HepG2 (cell line): ENCODE results near the gene CNKSR3. TPM values are rescaled to one million over a fixed set of nuclear protein-coding genes. Genes with fewer than 3 reads are reported as not detected.

Experiments used
- ATF3 ChIP-seq: sonication (generic); formaldehyde crosslinking; IDR thresholded peaks from 2 replicates; pipeline ENCODE4 v1.4.0; 2020; ENCODE audit warnings: missing genetic modification reagents
- ATF7 ChIP-seq, 2 experiments: fragments of 450-650 bp in 1 of 2; sonication (generic) in 1 of 2; formaldehyde crosslinking in 1 of 2; IDR thresholded peaks; 2 replicates each; pipeline versions ENCODE4 v1.4.0 to v1.6.1; 2016 to 2020; ENCODE audit warnings: antibody characterized with exemption in 1 of 2, mild to moderate bottlenecking in 1 of 2, missing genetic modification reagents in 1 of 2
- CBX5 ChIP-seq: sonication (generic); formaldehyde crosslinking; IDR thresholded peaks from 2 replicates; pipeline ENCODE4 v1.4.0; 2020; ENCODE audit warnings: missing genetic modification reagents, borderline replicate concordance
- ETV6 ChIP-seq: sonication (generic); formaldehyde crosslinking; conservative IDR thresholded peaks from 2 replicates; pipeline ENCODE4 v1.4.0; 2020; ENCODE audit warnings: missing genetic modification reagents
- KLF12 ChIP-seq: sonication (generic); formaldehyde crosslinking; IDR thresholded peaks from 2 replicates; pipeline ENCODE4 v1.4.0; 2020; ENCODE audit warnings: missing genetic modification reagents, borderline replicate concordance
- LRRFIP1 ChIP-seq: sonication (generic); formaldehyde crosslinking; conservative IDR thresholded peaks from 2 replicates; pipeline ENCODE4 v1.4.0; 2020; ENCODE audit warnings: missing genetic modification reagents
- MIER3 ChIP-seq: IDR thresholded peaks from 2 replicates; pipeline ENCODE4 v1.6.1; 2016; ENCODE audit warnings: missing compliant biosample characterization, borderline replicate concordance
- MIXL1 ChIP-seq: IDR thresholded peaks from 2 replicates; pipeline ENCODE4 v1.6.1; 2016
- MXI1 ChIP-seq: IDR thresholded peaks from 3 replicates; pipeline ENCODE4 v1.6.1; 2012; ENCODE audit warnings: low read depth, low read length, inconsistent platforms, borderline replicate concordance
- PHF21A ChIP-seq: sonication (generic); formaldehyde crosslinking; IDR thresholded peaks from 2 replicates; pipeline ENCODE4 v1.5.0; 2020; ENCODE audit warnings: mild to moderate bottlenecking, missing genetic modification reagents
- PLRG1 ChIP-seq: fragments of 450-650 bp; conservative IDR thresholded peaks from 2 replicates; pipeline ENCODE4 v1.6.1; 2016
- SCMH1 ChIP-seq: sonication (generic); formaldehyde crosslinking; IDR thresholded peaks from 2 replicates; pipeline ENCODE4 v1.9.0; 2021; ENCODE audit warnings: missing genetic modification reagents, mild to moderate bottlenecking, borderline replicate concordance
- SKI ChIP-seq: fragments of 450-650 bp; IDR thresholded peaks from one replicate; pipeline ENCODE4 v1.6.1; 2018; ENCODE audit warnings: mild to moderate bottlenecking; ENCODE audit not compliant: partially characterized antibody
- SNRNP70 ChIP-seq: fragments of 200-400 bp; formaldehyde crosslinking; IDR thresholded peaks from 2 replicates; pipeline ENCODE4 v1.6.1; 2017; ENCODE audit warnings: mild to moderate bottlenecking, low read depth, low read length, moderate library complexity
- SOX13 ChIP-seq, 3 experiments: fragments of 450-650 bp in 1 of 3; sonication (generic) in 1 of 3; formaldehyde crosslinking in 1 of 3; IDR thresholded peaks in 2 of 3; conservative IDR thresholded peaks in 1 of 3; 2 replicates each; pipeline versions ENCODE4 v1.5.0 to v1.6.1; 2016 to 2020; ENCODE audit warnings: antibody characterized with exemption in 1 of 3, mild to moderate bottlenecking in 1 of 3, missing compliant biosample characterization in 1 of 3, missing genetic modification reagents in 1 of 3, moderate library complexity in 1 of 3
- TEAD3 ChIP-seq: optimal IDR thresholded peaks from 2 replicates; pipeline ENCODE3; 2016; ENCODE audit warnings: borderline replicate concordance
- ZC3H4 ChIP-seq: sonication (generic); formaldehyde crosslinking; IDR thresholded peaks from 2 replicates; pipeline ENCODE4 v1.4.0; 2020; ENCODE audit warnings: missing genetic modification reagents, borderline replicate concordance
- ZFY ChIP-seq: sonication (generic); formaldehyde crosslinking; IDR thresholded peaks from 2 replicates; pipeline ENCODE4 v1.4.0; 2020; ENCODE audit warnings: missing genetic modification reagents
- ZNF264 ChIP-seq: sonication (generic); formaldehyde crosslinking; IDR thresholded peaks from 2 replicates; pipeline ENCODE4 v1.4.0; 2020; ENCODE audit warnings: missing genetic modification reagents
- ZNF274 ChIP-seq: sonication (generic); formaldehyde crosslinking; IDR thresholded peaks from 2 replicates; pipeline ENCODE4 v1.5.1; 2020; ENCODE audit warnings: mild to moderate bottlenecking, missing genetic modification reagents
- ZNF580 ChIP-seq: IDR thresholded peaks from 2 replicates; pipeline ENCODE4 v1.6.1; 2016; ENCODE audit warnings: low read depth, borderline replicate concordance
- ZNF703 ChIP-seq: sonication (generic); formaldehyde crosslinking; IDR thresholded peaks from 2 replicates; pipeline ENCODE4 v1.5.1; 2020; ENCODE audit warnings: missing genetic modification reagents, mild to moderate bottlenecking, moderate library complexity, borderline replicate concordance
- ZNF746 ChIP-seq: sonication (generic); formaldehyde crosslinking; IDR thresholded peaks from 2 replicates; pipeline ENCODE4 v1.8.0; 2022; ENCODE audit warnings: mild to moderate bottlenecking, missing genetic modification reagents
- ZSCAN5A ChIP-seq: sonication (generic); formaldehyde crosslinking; IDR thresholded peaks from 2 replicates; pipeline ENCODE4 v1.8.0; 2022; ENCODE audit warnings: mild to moderate bottlenecking, missing genetic modification reagents, borderline replicate concordance
- ZSCAN9 ChIP-seq: IDR thresholded peaks from 2 replicates; pipeline ENCODE4 v1.6.1; 2016; ENCODE audit warnings: borderline replicate concordance
- polyA plus RNA-seq, 8 experiments: library from polyadenylated mRNA; depleted of rRNA in 3 of 8; stranded (reverse) in 7 of 8; unstranded in 1 of 8; fragments of >200 nt; fragmentation: Illumina TruSeq in 4 of 8; extraction: Trizol in 4 of 8; gene quantifications; 2 replicates each; pipeline versions ENCODE4 v1.2.1 to v1.2.3, GENCODE V29; 2011 to 2016; ENCODE audit warnings: low read depth in 4 of 8, missing spikeins in 1 of 8, mixed read lengths in 1 of 8; ENCODE audit not compliant: insufficient read depth in 1 of 8
- total RNA-seq, 5 experiments: library from RNA; depleted of rRNA; stranded (reverse); fragments of >200 nt; fragmentation: Illumina TruSeq; extraction: Trizol; gene quantifications; 2 replicates each; pipeline ENCODE4 v1.2.3, GENCODE V29; 2016; ENCODE audit warnings: low read depth in 1 of 5

The CNKSR3 gene
- total and polyA plus RNA-seq, 2 of the 13 experiments (the other 11 are each of a cell fraction or from before 2014, with no cell fraction given): 9.2 to 38.6 TPM

- TF ChIP-seq TEAD3 (CRISPR knock-in tag) (peak; percentile 53), LRRFIP1 (CRISPR knock-in tag) (no peak; the same call in 1 of the 2 replicates), ZNF746 (peak; percentile 66; the same call in 1 of the 2 replicates), KLF12 (no peak; the same call in 1 of the 2 replicates), MXI1 (peak; percentile 79; the same call in 2 of the 3 replicates), ZSCAN9 (CRISPR knock-in tag) (peak; percentile 85), ATF3 (CRISPR knock-in tag) (peak; percentile 52), MIXL1 (peak; percentile 55), ZFY (CRISPR knock-in tag) (peak; percentile 88), SOX13 (IDR thresholded peaks at IDR 0.05) (0 out of 2 replicates have a peak, but pooled peaks have one; percentile 18), SOX13 (CRISPR knock-in tag; conservative IDR thresholded peaks at IDR 0.05 in 1 of 2, IDR thresholded peaks at IDR 0.05 in 1 of 2) (peak in 1 of 2 experiments; percentile 80; a peak in 2 of 4 replicates), ATF7 (IDR thresholded peaks at IDR 0.05) (no peak), ATF7 (CRISPR knock-in tag; IDR thresholded peaks at IDR 0.05) (peak; percentile 40; the same call in 1 of the 2 replicates), ZNF703 (peak; percentile 83; the same call in 1 of the 2 replicates), ETV6 (CRISPR knock-in tag) (peak; percentile 85; the same call in 1 of the 2 replicates), PLRG1 (no peak), PHF21A (peak; percentile 91), MIER3 (no peak), ZNF274 (CRISPR knock-in tag) (no peak; the same call in 1 of the 2 replicates), ZNF580 (peak; percentile 42; the same call in 1 of the 2 replicates), SKI (peak; percentile 10), SCMH1 (CRISPR knock-in tag) (no peak), ZNF264 (CRISPR knock-in tag) (peak; percentile 77; the same call in 1 of the 2 replicates), SNRNP70 (no peak), ZSCAN5A (CRISPR knock-in tag) (0 out of 2 replicates have a peak, but pooled peaks have one; percentile 35), ZC3H4 (CRISPR knock-in tag) (no peak), CBX5 (no peak)
These were observed at the start of gene CNKSR3 (continued) for GRCh38 chr6:154510144-154510905.
